ENCODE results near the gene DEPDC1B. TPM values are rescaled to one million over a fixed set of nuclear protein-coding genes. Genes with fewer than 3 reads are reported as not detected.
A peak's percentile ranks its signal among the peaks of the same experiment; 100 is the strongest.
"Not testable (repeated sequence)": the region's sequence is repeated elsewhere in the genome, so short reads cannot be mapped to it uniquely, and the experiment has no call there.

Gene DEPDC1B
- total RNA-seq, 1 experiment from 2014 or later, result 38.3 TPM

- in situ Hi-C loops (cut with HindIII; ENCODE audit: low pct_unique_long_range_greater_than_20kb, low sequenced_read_pairs), result no loop called here
Measured at GRCh38 chr5:60611099-60611740, 88.7 kb downstream of the DEPDC1B start.

GRCh38 chr5:60604771-60605170, 95.2 kb downstream of the DEPDC1B start:
- in situ Hi-C loops (cut with HindIII; ENCODE audit: low pct_unique_long_range_greater_than_20kb, low sequenced_read_pairs), result no loop called here
- no peak for DNase-seq (ENCODE audit: low read depth)

More at GRCh38 chr5:60611099-60611740, 88.7 kb downstream of the DEPDC1B start:
- DNase-seq (ENCODE audit: low read depth), result no peak

- DNase-seq (ENCODE audit: low read depth), result no peak
- in situ Hi-C loops (cut with HindIII; ENCODE audit: low pct_unique_long_range_greater_than_20kb, low sequenced_read_pairs), result no loop called here
Measured at GRCh38 chr5:60598424-60598823, 101.5 kb downstream of the DEPDC1B start.

DNA sequence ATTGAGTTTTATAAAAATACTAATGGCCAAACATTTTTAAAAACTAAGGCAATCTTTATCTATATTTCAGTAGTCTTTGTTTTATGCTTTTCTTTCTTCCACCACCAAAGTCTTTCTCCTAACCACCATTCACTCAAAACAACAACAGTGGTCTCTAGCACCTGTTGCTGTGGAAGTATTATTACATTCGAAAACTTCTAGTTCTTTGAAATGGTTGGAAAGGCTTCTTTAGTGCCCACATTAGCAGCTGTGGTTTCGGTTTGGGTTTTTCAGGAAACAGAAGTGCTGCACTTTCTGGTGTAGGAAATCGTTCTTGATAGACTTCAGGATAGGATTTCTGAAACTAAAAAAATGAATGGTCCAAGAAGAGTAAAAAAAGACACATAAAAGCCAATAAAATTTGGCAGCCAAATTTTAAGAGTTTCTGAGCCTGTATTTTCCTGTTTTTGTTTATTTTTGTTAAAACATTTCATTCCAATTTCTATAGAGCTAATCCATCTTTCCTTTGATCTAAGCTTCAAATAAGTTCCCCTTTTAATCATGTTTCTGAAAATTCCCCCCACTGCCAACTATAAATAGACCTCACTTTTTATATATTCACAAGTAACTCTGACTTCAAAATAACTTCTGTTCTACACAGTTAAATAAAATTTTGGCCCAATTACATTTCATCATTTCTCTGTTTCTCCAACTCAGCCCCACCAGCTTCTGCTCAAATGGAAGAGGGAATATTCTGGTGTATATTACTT, 102.2 kb downstream of the DEPDC1B start:
- no peak for DNase-seq (ENCODE audit: low read depth)
- in situ Hi-C loops (cut with HindIII; ENCODE audit: low pct_unique_long_range_greater_than_20kb, low sequenced_read_pairs), result no loop called here

GRCh38 chr5:60594715-60595477, 105.1 kb downstream of the DEPDC1B start:
- DNase-seq (ENCODE audit: low read depth), result no peak
- in situ Hi-C loops (cut with HindIII; ENCODE audit: low pct_unique_long_range_greater_than_20kb, low sequenced_read_pairs), result no loop called here

- DNase-seq (ENCODE audit: low read depth), result no peak
- in situ Hi-C loops (cut with HindIII; ENCODE audit: low pct_unique_long_range_greater_than_20kb, low sequenced_read_pairs), result no loop called here
Measured at GRCh38 chr5:60590172-60590571, 109.8 kb downstream of the DEPDC1B start.

GRCh38 chr5:60587312-60587711, 112.7 kb downstream of the DEPDC1B start:
- in situ Hi-C loops (cut with HindIII; ENCODE audit: low pct_unique_long_range_greater_than_20kb, low sequenced_read_pairs); DNase-seq (ENCODE audit: low read depth): not testable (repeated sequence)

DNA sequence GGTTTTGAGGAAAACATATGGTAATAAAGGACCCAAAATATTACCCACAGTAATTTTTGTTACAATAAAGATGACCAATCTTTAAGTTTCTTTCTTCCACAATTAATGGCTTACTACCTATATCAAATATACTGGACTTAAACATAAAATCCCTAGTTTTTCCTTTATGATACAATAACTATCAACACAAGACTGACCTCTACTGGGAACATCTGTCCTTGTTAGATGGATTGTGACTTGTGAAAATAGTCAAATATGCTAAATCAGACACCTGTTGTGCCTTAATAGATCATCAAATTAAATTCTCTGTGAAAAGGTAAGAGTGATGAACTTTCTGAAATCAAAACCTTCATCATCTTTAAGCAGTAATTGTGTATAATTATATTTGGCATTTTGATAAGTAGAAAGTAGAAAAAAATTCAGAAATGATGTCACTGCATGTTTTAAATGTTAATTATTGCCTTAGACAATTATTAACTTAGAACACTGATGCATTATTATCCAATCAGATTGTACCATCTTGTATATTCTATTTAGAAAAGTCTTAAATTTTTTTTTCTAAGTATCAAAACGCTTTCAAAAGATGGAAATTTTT, 113.6 kb downstream of the DEPDC1B start:
- in situ Hi-C loops (cut with HindIII; ENCODE audit: low pct_unique_long_range_greater_than_20kb, low sequenced_read_pairs), result no loop called here
- DNase-seq (ENCODE audit: low read depth), result peak; percentile 6

GRCh38 chr5:60585618-60586017, 114.3 kb downstream of the DEPDC1B start:
- in situ Hi-C loops (cut with HindIII; ENCODE audit: low pct_unique_long_range_greater_than_20kb, low sequenced_read_pairs), result no loop called here
- DNase-seq (ENCODE audit: low read depth), result no peak

GRCh38 chr5:60584304-60584703, 115.7 kb downstream of the DEPDC1B start:
- no peak for DNase-seq (ENCODE audit: low read depth)
- in situ Hi-C loops (cut with HindIII; ENCODE audit: low pct_unique_long_range_greater_than_20kb, low sequenced_read_pairs), result no loop called here

DNA sequence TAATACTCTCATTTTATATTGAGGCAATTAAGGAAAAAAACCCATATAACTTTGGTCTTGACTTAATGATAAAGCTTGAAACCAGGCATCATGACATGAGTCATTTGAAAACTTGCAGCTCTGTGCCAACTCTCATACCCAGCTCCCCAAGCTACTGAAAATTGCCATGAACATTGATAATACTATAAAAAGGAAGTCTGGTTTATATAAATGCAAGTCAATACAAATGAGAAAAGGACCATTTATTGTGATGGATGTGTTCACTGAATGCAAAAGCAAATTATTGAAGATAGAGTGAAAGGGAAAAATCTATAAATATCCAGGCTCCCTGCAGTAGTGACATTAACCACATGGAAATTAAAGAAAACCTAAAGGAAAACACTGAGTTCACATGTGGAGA, 116.3 kb downstream of the DEPDC1B start:
- in situ Hi-C loops (cut with HindIII; ENCODE audit: low pct_unique_long_range_greater_than_20kb, low sequenced_read_pairs), result no loop called here
- no peak for DNase-seq (ENCODE audit: low read depth)

GRCh38 chr5:60578315-60578714, 121.7 kb downstream of the DEPDC1B start:
- no peak for DNase-seq (ENCODE audit: low read depth)
- in situ Hi-C loops (cut with HindIII; ENCODE audit: low pct_unique_long_range_greater_than_20kb, low sequenced_read_pairs), result no loop called here

DNA sequence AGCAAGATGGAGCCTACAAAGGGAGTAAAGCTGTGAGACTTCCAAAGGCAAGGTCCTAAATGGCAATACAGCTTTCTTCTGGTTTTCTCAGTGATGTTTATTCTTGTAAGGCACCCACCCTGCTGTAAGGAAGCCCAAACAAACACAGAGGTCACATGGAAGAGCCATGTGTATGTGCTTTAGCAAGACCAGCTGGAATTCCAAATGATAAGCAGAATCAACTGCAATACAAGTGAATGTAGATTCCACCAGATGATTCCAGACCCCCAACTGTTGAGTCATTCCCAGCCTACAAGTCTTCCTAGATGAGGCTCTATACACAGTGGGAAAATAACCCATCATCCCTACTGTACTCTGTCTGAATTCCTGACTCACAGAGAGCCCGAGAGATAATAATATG, 122.8 kb downstream of the DEPDC1B start:
- DNase-seq (ENCODE audit: low read depth), result no peak
- in situ Hi-C loops (cut with HindIII; ENCODE audit: low pct_unique_long_range_greater_than_20kb, low sequenced_read_pairs), result no loop called here

GRCh38 chr5:60576425-60576824, 123.5 kb downstream of the DEPDC1B start:
- no peak for DNase-seq (ENCODE audit: low read depth)
- in situ Hi-C loops (cut with HindIII; ENCODE audit: low pct_unique_long_range_greater_than_20kb, low sequenced_read_pairs), result no loop called here

DNA sequence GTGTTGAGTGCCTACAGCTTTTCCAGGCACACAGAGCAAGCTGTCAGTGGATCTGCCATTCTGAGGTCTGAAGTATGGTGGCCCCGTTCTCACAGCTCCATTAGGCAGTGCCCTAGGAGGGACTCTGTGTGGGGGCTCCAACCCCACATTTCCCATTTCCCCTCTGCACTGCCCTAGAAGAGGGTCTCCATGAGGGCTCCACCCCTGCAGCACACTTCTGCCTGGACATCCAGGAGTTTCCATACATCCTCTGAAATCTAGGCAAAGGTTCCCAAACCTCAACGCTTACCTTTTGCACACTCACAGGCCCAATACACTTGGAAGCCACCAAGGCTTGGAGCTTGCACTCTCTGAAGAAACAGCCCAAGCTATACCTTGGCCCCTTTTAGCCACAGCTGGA, 131.3 kb downstream of the DEPDC1B start:
- in situ Hi-C loops (cut with HindIII; ENCODE audit: low pct_unique_long_range_greater_than_20kb, low sequenced_read_pairs), result no loop called here
- DNase-seq (ENCODE audit: low read depth), result no peak

GRCh38 chr5:60563696-60564324, 136.2 kb downstream of the DEPDC1B start:
- in situ Hi-C loops (cut with HindIII; ENCODE audit: low pct_unique_long_range_greater_than_20kb, low sequenced_read_pairs), result no loop called here
- DNase-seq (ENCODE audit: low read depth), result no peak

- DNase-seq (ENCODE audit: low read depth); in situ Hi-C loops (cut with HindIII; ENCODE audit: low pct_unique_long_range_greater_than_20kb, low sequenced_read_pairs): not testable (repeated sequence)
Measured at GRCh38 chr5:60553291-60553690, 146.7 kb downstream of the DEPDC1B start.

GRCh38 chr5:60551829-60552228, 148.1 kb downstream of the DEPDC1B start:
- no peak for DNase-seq (ENCODE audit: low read depth)
- in situ Hi-C loops (cut with HindIII; ENCODE audit: low pct_unique_long_range_greater_than_20kb, low sequenced_read_pairs), result no loop called here
